SK-N-MC (cell line): ENCODE data around the gene CXCR3.

Source experiments
- EZH2 ChIP-seq: fragments of 200-600 bp; sonication (generic); IDR thresholded peaks from one replicate; pipeline ENCODE4 v1.6.1; 2017; ENCODE audit warnings: antibody characterized with exemption
- FOXP2 ChIP-seq: optimal IDR thresholded peaks from 2 replicates; pipeline ENCODE3; 2011; ENCODE audit warnings: mild to moderate bottlenecking, moderate library complexity; ENCODE audit not compliant: insufficient read depth; ENCODE audit errors: extremely low read length, control extremely low read depth
- POLR2AphosphoS5 ChIP-seq: IDR thresholded peaks from 2 replicates; pipeline ENCODE4 v1.6.1; 2012; ENCODE audit warnings: mild to moderate bottlenecking, low read depth, low read length, borderline replicate concordance

DNA sequence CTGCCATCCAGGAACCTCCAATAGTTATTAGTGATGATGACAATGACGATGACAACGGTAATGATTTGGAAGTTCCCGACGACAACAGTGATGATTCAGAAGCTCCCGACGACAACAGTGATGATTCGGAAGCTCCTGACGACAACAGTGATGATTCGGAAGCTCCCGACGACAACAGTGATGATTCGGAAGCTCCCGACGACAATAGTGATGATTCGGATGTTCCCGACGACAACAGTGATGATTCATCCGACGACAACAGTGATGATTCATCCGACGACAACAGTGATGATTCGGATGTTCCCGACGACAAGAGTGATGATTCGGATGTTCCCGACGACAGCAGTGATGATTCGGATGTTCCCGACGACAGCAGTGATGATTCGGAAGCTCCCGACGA is 14.7 kb downstream of the CXCR3 start:
- no peak for TF ChIP-seq POLR2AphosphoS5
- TF ChIP-seq EZH2: no peak
- no peak for TF ChIP-seq FOXP2
